ENCODE results near the gene SNX10.
"Not testable (repeated sequence)": the region's sequence is repeated elsewhere in the genome, so short reads cannot be mapped to it uniquely, and the experiment has no call there.

Gene SNX10, protein sequence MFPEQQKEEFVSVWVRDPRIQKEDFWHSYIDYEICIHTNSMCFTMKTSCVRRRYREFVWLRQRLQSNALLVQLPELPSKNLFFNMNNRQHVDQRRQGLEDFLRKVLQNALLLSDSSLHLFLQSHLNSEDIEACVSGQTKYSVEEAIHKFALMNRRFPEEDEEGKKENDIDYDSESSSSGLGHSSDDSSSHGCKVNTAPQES
- total RNA-seq, result 9.2 to 26.9 reads per million in 2 experiments

DNA sequence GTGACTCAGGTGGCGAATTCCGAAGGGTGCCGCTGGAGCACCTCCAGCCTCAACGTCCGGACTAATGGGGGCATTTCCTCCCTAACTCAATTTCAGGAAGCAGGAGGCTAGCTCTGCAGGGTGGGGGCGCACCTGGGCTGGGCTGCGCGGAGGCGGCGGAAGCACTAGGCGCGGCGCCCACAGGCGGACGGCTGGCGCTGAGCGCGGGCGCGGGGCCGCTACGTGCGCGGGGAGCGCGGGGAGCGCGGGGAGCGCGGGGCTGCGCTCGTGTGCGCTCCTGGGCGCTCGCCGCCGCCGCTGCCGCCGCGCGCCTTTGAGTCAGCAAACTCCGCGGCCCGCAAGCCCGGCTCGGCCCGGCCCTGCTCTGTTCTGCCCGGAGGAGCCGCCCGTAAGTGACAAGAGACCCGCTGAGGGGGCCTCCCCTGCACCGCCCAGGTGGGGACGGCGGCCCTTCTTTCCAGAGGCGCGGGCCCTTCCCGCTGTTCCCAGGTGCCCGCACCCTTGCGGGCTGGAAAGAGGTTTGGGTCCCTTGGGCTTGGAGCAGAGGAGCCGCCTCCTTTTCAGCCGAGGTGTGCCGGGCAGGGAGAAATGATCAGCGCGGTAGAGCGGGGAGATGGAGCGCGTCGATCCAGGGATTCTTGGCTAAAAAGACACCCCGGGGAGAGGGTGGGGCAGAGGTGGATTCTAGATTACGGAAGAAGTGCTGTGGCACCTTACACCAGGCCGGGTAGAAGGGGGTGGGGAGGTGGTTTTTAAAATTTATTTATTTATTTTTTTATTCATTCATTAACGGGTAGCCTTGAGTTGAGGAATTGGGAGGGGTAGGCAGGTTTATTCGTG is at the start of gene SNX10:
Gene SNX10 (plus strand): TSS at position 164 of the 840 bp plus-strand sequence. CDS start 54,581 bp downstream, outside the sequence.
- peak; percentile 47 for DNase-seq (ENCODE audit: low read depth)

DNA sequence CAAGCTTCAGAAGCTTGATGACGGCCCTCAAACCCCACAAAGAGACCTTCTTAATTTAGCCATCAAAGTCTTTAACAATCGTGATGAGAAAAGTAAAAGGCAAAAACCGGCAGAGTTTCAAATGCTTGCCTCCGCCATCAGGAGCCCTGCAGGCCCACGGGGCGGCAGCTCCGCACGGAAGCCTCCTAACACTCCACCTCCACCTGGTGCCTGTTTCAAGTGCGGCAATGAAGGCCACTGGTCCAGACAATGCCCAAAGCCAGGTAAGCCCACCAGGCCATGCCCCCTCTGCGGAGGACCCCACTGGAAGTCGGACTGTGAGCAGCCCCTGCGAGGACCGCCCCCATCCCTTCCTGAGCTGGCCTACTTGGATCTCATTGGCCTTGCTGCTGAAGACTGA is 46.5 kb upstream of the SNX10 start:
- DNase-seq (ENCODE audit: low read depth), result no peak

DNA sequence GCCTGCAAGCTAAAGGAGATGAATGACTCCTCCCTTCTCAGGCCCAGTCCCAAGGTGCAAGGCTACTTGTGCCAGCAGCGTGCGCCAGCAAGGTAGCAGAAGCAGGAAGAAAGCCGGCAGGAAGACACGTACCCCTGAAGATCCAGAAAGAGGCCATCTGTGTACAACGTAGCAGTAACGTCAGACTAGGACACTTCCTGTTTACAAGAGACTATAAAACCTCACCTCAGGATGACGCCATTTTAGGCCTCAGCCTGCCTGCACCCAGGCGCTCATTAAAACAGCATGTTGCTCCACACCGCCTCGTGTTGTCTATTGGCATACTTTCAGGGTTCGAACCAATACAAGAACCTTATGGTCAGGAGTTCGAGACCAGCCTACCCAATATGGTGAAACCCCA is 41.4 kb upstream of the SNX10 start:
- DNase-seq (ENCODE audit: low read depth), result no peak

DNA sequence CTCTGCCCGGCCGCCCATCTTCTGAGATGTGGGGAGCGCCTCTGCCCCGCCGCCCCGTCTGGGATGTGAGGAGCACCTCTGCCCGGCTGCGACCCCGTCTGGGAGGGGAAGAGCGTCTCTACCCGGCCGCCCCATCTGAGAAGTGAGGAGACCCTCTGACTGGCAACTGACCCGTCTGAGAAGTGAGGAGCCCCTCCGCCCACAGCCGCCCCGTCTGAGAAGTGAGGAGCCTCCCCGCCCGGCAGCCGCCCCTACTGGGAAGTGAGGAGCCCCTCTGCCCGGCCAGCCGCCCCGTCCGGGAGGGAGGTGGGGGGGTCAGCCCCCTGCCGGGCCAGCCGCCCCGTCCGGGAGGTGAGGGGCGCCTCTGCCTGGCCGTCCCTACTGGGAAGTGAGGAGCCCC is 29.8 kb upstream of the SNX10 start:
- not testable (repeated sequence) for DNase-seq (ENCODE audit: low read depth)

DNA sequence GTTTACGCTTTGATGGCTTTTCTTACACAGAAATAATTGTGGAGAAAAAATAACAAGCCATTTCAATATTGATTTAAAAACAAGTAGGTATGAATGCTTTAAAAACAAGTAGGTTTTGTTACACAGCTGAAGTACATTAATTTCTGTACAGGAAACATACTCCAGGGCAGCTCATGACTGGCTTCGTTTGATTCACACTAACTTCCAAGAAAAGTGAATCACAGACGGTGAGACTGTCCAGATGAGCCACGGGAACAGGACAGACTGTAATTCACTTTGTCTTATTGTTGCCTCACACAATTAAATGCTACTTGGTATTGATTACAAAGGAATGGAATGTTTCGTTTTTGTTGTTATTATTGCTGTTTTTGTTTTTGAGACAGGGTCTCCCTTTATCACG is 26.6 kb upstream of the SNX10 start:
- DNase-seq (ENCODE audit: low read depth), result no peak

DNA sequence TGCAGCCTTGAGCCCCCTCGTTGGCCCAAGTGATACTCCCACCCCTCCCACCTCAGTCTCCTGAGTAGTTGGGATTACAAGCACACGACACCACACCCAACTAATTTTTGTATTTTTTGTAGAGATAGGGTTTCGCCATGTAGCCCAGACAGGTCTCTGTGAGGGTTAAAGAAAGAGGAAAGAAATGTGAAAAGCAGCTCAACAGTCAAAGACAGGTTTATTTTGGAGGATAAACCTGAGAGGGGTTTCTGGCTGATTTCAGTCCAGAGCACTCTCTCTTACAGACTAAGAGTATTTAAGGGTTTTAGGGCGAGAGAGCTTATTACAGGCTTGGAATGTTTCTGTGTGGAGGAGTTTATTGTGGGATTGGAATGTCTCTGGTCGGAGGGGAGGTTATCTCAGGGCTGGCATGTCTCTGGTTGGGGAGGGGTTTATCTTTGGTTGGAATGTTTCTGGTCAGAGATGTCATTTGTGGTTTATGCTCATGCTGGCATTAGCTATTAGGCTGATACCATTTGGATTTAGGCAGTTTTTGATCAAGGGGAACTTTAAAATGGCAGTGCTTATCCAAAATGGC is 26.1 kb upstream of the SNX10 start:
- no peak for DNase-seq (ENCODE audit: low read depth)

DNA sequence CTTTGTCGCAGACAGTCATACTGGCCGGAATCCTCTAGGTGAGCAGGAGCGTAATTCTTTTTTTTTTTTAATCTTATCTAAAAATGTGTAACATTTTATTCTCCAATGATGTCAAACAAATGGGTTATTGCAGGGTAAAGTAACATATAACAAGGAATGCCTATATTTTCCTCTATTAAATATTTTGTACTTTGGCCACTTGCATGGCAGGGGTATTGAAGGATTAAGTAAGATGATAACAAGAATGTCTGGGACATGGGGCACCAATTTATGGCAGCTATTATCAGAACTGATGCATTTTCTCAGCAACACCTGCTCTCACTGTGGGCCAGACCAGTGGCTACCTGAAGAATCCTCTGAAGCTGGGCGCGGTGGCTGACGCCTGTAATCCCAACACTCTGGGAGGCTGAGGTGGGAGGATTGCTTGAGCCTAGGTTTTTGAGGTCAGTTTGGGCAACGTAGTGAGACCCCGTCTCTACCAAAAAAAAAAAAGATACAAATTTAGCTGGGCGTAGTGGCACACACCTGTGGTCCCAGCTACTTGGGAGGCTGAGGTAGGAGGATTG is 24.0 kb upstream of the SNX10 start:
- DNase-seq (ENCODE audit: low read depth), result no peak

DNA sequence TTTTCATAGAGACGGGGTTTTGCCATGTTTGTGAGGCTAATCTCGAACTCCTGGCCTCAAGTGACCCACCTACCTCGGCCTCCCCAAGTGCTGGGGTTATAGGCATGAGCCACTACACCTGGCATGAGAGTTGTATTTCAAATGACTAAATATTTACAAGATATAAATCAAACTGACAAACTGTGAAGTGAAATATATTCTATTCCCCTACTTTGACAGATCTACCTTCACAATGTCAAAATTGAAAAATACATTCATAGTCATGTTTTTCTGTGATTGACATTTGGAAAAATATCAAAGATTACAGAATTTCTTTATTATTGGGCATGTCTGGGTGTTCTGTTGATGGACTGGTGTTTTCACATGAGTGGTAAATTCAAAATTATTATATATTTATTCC is 16.4 kb upstream of the SNX10 start:
- no peak for DNase-seq (ENCODE audit: low read depth)

DNA sequence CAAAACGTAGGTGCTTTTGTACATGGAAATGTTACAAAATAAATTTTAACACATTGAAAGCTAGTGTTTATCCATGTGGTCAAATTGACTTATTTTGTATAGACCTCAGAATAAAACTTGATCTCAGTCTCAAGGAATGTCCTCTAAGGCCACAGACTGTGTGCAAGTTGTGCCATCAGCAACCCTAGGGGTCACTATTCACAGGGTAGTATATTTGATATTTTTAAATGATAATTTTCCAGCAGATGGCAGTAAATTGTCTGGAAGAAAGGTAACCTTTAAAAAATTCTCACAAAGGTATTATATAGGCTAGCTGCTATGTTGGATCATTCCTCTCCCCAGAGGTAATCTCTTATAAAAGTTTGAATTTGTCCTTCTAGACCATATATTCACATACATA is 12.9 kb upstream of the SNX10 start:
- DNase-seq (ENCODE audit: low read depth), result no peak

DNA sequence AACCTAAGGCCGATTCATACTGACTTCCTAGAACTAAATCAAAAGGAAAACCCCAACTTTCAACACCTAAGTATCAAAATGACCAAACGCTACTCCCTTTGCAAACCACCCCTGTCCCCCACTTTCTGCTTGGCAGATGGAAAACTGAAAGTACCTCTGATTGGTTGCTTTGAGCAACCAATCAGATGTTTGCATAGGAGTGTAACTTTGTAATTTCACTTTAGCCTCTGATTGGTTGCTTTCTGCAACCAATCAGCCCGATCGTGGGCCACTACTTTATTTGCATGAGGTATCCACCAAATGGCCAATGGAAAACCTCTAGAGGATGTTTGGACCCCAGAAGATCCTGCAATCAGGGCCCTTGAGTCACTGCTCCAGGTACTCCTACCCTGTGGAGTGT is 12.3 kb upstream of the SNX10 start:
- no peak for DNase-seq (ENCODE audit: low read depth)

DNA sequence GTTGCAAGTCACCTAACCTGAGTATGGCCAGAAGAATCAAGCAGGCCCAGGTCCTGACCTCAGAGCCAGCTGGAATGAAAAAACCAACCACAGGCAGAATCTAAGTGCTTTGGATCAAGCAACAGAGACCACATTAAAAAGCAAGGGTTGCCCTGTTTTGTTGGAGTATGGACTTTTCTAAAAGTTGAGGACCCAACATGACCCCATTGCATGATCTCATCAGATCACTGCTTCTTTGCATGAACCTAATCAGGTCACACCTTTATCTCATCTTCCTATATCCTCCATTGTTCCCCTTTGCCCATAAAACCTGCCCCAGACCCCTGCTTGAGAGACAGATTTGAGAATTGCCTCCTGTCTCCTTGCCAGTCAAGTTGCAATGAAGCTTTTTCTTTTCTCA is 11.6 kb upstream of the SNX10 start:
- DNase-seq (ENCODE audit: low read depth), result no peak

DNA sequence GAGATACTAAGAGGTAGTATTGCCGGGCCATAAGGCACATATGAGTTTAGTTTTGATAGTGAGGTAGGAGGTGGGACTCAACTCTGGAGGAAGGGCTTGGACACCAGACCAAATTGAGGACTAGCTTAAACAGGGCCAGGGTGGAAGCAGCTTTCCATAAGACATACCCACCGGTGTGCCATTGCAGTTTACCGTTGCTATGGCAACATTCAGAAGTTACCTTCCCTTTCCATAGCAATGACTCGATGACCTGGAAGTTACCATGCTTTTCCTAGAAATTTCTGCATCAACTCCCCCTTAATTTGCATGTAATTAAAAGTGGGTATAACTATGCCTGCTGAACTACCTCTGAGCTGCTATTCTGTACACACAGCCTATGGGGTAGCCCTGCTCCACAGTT is 10.9 kb upstream of the SNX10 start:
- no peak for DNase-seq (ENCODE audit: low read depth)

DNA sequence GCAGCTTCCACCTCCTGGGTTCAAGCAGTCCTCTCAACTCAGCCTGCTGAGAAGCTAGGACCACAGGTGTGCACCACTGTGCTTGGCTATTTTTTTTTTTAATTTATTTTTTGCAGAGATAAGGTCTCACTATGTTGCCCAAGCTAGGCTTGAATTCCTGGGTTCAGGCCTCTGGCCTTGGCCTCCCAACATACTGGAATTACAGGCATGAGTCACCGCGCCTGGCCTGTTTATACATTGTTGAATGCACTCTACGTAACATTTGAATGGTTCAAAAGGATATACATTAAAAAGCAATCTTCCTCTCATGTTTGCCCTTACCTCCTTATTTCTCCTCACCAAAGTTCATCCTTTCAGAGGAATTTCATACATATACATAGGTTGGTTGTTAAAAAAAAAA is 7.2 kb upstream of the SNX10 start:
- no peak for DNase-seq (ENCODE audit: low read depth)

DNA sequence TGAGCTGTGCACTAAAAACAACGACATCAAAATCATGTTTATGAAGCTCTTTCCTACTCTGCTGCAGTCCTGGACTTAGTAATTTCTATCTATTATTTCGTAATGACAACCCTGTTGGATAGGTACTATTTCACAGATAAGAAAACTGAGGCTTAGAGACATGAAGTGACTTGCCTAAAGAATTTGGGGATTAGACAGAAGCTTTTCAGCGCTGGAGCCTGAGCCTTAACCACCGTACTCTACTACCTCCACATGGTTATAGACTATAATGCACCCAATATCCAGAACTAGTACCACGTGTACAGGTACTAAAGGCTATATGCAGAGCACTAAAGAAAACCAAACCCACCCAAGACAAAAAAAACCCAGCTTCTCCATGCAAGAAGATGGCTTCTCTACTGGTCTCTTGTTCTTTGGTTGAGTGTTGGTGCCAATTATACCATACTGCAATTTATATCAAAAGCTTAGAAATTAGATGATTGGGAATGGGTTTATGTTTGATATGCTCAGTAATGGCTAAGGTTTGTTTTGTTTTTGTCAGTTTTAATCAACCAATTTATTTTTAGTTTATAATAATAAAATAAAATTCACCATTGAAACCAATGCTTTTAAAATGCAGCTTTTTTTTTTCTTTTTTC is 6.5 kb upstream of the SNX10 start:
- DNase-seq (ENCODE audit: low read depth), result no peak

DNA sequence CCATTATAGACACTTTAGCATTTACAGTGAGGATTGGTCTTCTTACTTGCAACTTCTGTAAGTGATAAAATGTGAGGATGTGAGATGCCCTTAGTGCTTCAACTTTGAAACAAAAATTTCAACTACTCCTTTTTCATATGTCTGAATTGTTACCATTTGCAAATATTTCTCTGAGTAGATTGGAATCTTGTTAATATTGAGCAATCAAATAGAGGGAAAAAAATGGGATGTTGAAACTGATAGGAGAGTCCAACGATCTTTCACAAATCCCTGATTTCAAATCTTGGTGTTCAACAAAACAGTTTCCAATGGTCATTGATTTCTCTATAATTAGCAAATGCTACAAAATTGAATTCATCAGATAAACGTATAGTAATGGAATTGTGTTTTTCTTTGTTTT is 5.5 kb upstream of the SNX10 start:
- DNase-seq (ENCODE audit: low read depth), result no peak

DNA sequence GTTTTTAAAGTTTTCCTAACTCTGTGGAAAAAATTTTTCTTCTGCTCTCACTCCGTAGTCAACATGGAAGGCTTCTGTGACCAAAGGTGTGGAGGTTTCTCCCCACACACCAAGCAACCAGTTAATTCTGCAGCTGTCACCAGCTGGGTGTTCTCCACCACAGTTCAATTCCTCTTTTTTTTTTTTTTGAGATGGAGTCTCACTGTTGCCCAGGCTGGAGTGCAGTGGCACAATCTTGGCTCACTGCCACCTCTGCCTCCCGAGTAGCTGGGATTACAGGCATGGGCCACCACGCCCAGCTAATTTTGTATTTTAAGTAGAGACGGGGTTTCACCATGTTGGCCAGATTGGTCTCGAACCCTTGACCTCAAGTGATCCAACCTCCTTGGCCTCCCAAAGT is 3.5 kb upstream of the SNX10 start:
- DNase-seq (ENCODE audit: low read depth), result not testable (repeated sequence)

DNA sequence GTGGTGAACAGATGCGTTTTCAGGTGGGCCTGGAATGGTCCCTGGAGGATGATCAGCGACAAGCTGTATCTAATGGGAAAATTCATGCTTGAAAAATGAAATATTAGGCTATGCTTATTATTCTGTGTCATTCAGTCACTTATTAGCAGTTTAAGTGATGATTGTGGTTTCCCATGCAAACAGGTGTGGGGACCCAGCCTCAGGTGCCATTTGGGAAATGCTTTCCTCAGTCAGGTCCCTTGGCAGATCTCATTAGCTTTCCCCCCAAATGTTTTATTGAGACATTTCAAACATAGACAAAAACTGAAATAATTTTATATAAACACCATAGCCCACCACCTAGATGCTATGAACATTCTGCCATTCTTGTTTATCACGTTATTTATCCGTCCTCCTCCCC is 411 bp upstream of the SNX10 start:
- DNase-seq (ENCODE audit: low read depth), result no peak

DNA sequence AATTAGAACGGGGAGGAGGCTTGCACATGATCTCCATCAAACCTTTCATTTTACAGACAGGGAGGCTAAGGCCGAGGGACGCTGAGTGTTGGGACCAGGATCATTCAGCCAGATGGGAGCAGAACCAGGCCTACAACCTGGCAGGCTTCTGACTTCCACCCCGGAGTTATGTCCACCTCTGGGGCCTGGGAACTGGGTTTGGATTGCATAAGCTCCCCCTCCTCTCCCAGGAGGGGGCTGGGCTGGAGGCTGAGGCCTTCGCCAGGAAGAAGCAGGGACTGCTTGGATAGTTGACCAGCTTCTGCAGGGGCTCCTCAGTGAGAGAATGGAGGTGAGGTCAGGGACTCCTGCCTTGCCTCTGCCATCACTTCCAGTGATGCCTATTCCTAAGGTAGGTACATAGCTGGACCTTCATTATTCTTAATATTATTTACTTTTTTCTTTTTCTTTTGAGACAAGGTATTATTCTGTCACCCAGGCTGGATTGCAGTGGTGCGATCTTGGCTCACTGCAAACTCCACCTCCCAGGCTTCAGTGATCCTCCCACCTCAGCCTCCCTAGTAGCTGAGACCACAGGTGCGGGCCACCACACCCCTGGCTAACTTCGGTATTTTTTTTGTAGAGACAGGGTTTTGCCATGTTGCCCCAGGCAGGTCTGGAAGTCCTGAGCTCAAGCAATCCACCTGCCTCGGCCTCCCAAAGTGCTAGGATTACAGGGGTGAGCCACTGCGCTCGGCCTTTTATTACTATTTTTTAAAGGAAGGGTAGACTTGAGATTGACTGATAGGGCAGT is 1.3 kb downstream of the SNX10 start:
- no peak for DNase-seq (ENCODE audit: low read depth)

DNA sequence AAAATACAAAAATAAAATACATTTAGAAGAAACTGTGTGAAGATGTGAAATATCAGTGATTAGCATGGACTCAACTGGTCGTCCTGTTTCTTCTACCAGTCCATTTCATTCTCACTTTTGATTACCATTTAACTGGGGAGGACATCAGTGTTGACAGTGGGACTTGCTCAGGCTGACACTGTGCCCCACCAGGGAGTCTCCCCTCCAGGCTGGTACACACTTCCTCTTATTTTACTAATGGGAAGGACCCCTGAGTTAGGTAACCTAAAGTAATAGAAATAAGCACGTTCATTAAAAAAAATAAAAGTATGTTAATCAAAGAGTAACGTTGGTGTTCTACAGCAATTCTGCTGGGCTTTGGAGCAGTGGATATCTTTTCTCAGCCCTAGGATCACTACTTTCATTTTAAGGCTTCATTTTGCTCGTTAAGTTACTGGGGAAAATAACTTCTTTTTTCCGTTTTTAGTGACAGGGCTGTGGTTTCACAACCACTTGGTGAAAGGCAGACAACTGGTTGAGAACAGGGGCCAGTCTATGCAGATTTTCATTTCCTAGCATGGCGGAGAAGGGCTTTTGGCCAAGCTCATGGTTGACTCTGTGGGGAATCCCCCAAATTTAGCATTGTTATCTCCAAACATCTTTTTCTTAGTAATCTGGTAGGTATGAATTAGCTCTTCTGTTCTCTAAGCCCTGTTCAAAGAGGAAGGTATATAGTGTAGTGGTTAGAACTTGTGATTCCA is 2.1 kb downstream of the SNX10 start:
- peak; percentile 18 for DNase-seq (ENCODE audit: low read depth)

DNA sequence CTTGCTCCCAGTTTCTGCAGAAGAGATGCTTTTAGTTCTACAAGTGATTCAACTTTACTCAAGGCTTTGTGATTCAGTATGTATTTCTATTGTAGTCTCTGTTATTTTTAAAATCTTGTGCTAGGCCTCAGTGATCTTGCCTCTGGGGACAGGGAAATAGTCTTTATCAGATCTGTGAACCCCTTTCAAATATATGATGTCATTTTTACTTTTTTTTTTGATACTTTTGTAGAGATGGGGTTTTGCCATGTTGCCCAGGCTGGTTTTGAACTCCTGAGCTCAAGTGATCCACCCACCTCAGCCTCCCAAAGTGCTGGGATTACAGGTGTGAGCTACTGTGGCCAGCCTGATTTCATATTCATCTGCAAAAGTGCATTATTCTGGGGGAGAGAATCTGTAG is 3.4 kb downstream of the SNX10 start:
- no peak for DNase-seq (ENCODE audit: low read depth)

DNA sequence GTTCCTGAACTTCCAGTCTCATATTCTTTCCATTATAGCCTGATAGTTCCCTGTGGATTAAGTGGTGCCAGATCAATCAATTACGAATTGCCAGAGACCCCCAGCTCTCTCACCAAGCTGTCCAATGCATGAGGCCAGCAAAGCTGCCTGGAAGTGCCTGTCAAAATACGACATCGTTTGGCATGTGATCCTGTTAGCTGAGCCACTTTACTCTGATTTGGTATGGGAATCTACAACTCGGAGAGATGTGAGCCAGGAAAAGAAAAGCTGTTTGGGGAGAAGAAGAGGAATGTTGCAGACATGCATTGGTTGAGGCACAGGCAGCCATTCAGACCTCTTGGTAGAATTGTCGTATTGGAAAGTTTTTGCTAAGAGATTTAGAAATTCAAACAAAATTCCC is 3.9 kb downstream of the SNX10 start:
- no peak for DNase-seq (ENCODE audit: low read depth)
